Measurements from ENCODE around the gene PSMB8. TPM values are rescaled to one million over a fixed set of nuclear protein-coding genes. Genes with fewer than 3 reads are reported as not detected.
A peak's percentile ranks its signal among the peaks of the same experiment; 100 is the strongest.

The PSMB8 gene
- total RNA-seq = 100 to 1,000 TPM in 1 of 2 donors, 10 to 100 TPM in 1; 93.6 to 122 TPM
- polyA plus RNA-seq (ENCODE audit: insufficient read length in 6 of 6) = 10 to 100 TPM; 37.9 to 46.2 (median 41.4) TPM
- long read RNA-seq, donor 1, transcript PSMB8-205 (2 exons, 835 nt) = minor isoform, 13 of 75 reads
- long read RNA-seq, donor 1, transcript PSMB8-202 (6 exons, 1,124 nt) = major isoform, 50 of 75 reads
- long read RNA-seq, donor 1, partial matches to known transcripts = 5 of 75 reads
- long read RNA-seq, donor 1, other reads (novel, unspliced or antisense) = 0 of 75 reads
- long read RNA-seq, donor 2, transcript PSMB8-202 (6 exons, 1,124 nt) = major isoform, 22 of 34 reads
- long read RNA-seq, donor 2, transcript PSMB8-205 (2 exons, 835 nt) = minor isoform, 10 of 34 reads
- long read RNA-seq, donor 2, partial matches to known transcripts = 0 of 34 reads
- long read RNA-seq, donor 2, other reads (novel, unspliced or antisense) = 0 of 34 reads
- long read RNA-seq, donor 3, transcript PSMB8-205 (2 exons, 835 nt) = minor isoform, 8 of 49 reads
- long read RNA-seq, donor 3, transcript PSMB8-202 (6 exons, 1,124 nt) = major isoform, 36 of 49 reads
- long read RNA-seq, donor 3, partial matches to known transcripts = 0 of 49 reads
- long read RNA-seq, donor 3, other reads (novel, unspliced or antisense) = 0 of 49 reads
- long read RNA-seq, donor 4, transcript PSMB8-201 (6 exons, 1,351 nt) = minor isoform, 16 of 147 reads
- long read RNA-seq, donor 4, transcript PSMB8-202 (6 exons, 1,124 nt) = major isoform, 114 of 147 reads
- long read RNA-seq, donor 4, transcript PSMB8-205 (2 exons, 835 nt) = minor isoform, 12 of 147 reads
- long read RNA-seq, donor 4, partial matches to known transcripts = 2 of 147 reads
- long read RNA-seq, donor 4, other reads (novel, unspliced or antisense) = 2 of 147 reads
- long read RNA-seq, donor 5, transcript PSMB8-205 (2 exons, 835 nt) = minor isoform, 6 of 39 reads
- long read RNA-seq, donor 5, transcript PSMB8-201 (6 exons, 1,351 nt) = minor isoform, 5 of 39 reads
- long read RNA-seq, donor 5, transcript PSMB8-202 (6 exons, 1,124 nt) = major isoform, 21 of 39 reads
- long read RNA-seq, donor 5, partial matches to known transcripts = 6 of 39 reads
- long read RNA-seq, donor 5, other reads (novel, unspliced or antisense) = 0 of 39 reads
- long read RNA-seq, donor 6, transcript PSMB8-202 (6 exons, 1,124 nt) = major isoform, 22 of 47 reads
- long read RNA-seq, donor 6, transcript PSMB8-205 (2 exons, 835 nt) = minor isoform, 18 of 47 reads
- long read RNA-seq, donor 6, partial matches to known transcripts = 5 of 47 reads
- long read RNA-seq, donor 6, other reads (novel, unspliced or antisense) = 0 of 47 reads
- long read RNA-seq, donor 7, transcript PSMB8-202 (6 exons, 1,124 nt) = major isoform, 13 of 18 reads
- long read RNA-seq, donor 7, partial matches to known transcripts = 0 of 18 reads
- long read RNA-seq, donor 7, other reads (novel, unspliced or antisense) = 0 of 18 reads
- long read RNA-seq, donor 8, transcript PSMB8-202 (6 exons, 1,124 nt) = major isoform, 19 of 24 reads
- long read RNA-seq, donor 8, partial matches to known transcripts = 0 of 24 reads
- long read RNA-seq, donor 8, other reads (novel, unspliced or antisense) = 0 of 24 reads
- long read RNA-seq, donor 9 = 0 reads
- long read RNA-seq, donor 10, transcript PSMB8-202 (6 exons, 1,124 nt) = major isoform, 257 of 303 reads
- long read RNA-seq, donor 10, transcript PSMB8-201 (6 exons, 1,351 nt) = minor isoform, 35 of 303 reads
- long read RNA-seq, donor 10, partial matches to known transcripts = 2 of 303 reads
- long read RNA-seq, donor 10, other reads (novel, unspliced or antisense) = 8 of 303 reads
- long read RNA-seq, donor 11, transcript PSMB8-202 (6 exons, 1,124 nt) = major isoform, 6 of 8 reads
- long read RNA-seq, donor 11, partial matches to known transcripts = 0 of 8 reads
- long read RNA-seq, donor 11, other reads (novel, unspliced or antisense) = 0 of 8 reads
- long read RNA-seq, donor 12, transcript PSMB8-205 (2 exons, 835 nt) = minor isoform, 6 of 21 reads
- long read RNA-seq, donor 12, transcript PSMB8-202 (6 exons, 1,124 nt) = major isoform, 14 of 21 reads
- long read RNA-seq, donor 12, partial matches to known transcripts = 0 of 21 reads
- long read RNA-seq, donor 12, other reads (novel, unspliced or antisense) = 0 of 21 reads

- intact Hi-C loops (cut with DNase I) = no loop called here
- Histone ChIP-seq H3K27ac (peak within 1 kb of the TSS; percentile 97 to 98), H3K4me1 (peaks cover 18 to 85% of the 10 kb centered on the region in 2 donors), H3K4me3 (peak within 1 kb of the TSS; percentile 83 to 96), H3K36me3 (peaks cover 4 to 72% of the 10 kb centered on the region in 2 donors), H3K27me3 (no peaks in the 10 kb centered on the region), H3K9me3 (no peaks in the 10 kb centered on the region)
- ATAC-seq (peak; percentile 96), DNase-seq (peak; percentile 93 to 98 (median 96))
- no peak for TF ChIP-seq CTCF (IDR thresholded peaks at IDR 0.05)
Observed at GRCh38 chr6:32843979-32844838, at the start of gene PSMB8. TSS of gene PSMB8 (minus strand) at chr6:32844047. CDS start at chr6:32843996, 51 bp downstream.

- DNase-seq (no peak), ATAC-seq (no peak)
- no peaks in the 10 kb centered on the region for H3K9me3 ChIP-seq
- H3K4me3 ChIP-seq = no peak overlapping the region
- H3K27ac ChIP-seq = no peak overlapping the region
- no peaks in the 10 kb centered on the region for H3K27me3 ChIP-seq
- no peaks in the 10 kb centered on the region for H3K36me3 ChIP-seq
- H3K4me1 ChIP-seq = peaks cover 4 to 17% of the 10 kb centered on the region in 2 donors
- no peak for TF ChIP-seq CTCF (IDR thresholded peaks at IDR 0.05)
- intact Hi-C loops (cut with DNase I) = no loop called here
Observed at GRCh38 chr6:32890831-32891230, 47.0 kb upstream of the PSMB8 start.

- ATAC-seq (no peak), DNase-seq (no peak)
- intact Hi-C loops (cut with DNase I) = loop anchor here in 1 of 2 donors (5.0 kb wide), 1 partner anchor 93 kb away; no protein-coding TSS in a partner anchor
Observed at GRCh38 chr6:32889533-32889932, 45.7 kb upstream of the PSMB8 start.

More at GRCh38 chr6:32889533-32889932, 45.7 kb upstream of the PSMB8 start:
- Histone ChIP-seq H3K4me1 (peaks cover 0 to 9% of the 10 kb centered on the region in 2 donors), H3K27me3 (no peaks in the 10 kb centered on the region), H3K36me3 (no peaks in the 10 kb centered on the region), H3K27ac (no peak overlapping the region), H3K4me3 (no peak overlapping the region), H3K9me3 (no peaks in the 10 kb centered on the region)
- no peak for TF ChIP-seq CTCF (IDR thresholded peaks at IDR 0.05)
